Measurements from ENCODE around the gene TMEM145.

The TMEM145 gene

GRCh38 chr19:42277821-42278451 is 35.2 kb upstream of the TMEM145 start:
- no peak for DNase-seq (ENCODE audit: low read depth)

- no peak for DNase-seq (ENCODE audit: low read depth)
These were observed 34.5 kb upstream of the TMEM145 start for GRCh38 chr19:42278452-42279154.

GRCh38 chr19:42279155-42279901 is 33.8 kb upstream of the TMEM145 start:
- DNase-seq (ENCODE audit: low read depth), result no peak

DNA sequence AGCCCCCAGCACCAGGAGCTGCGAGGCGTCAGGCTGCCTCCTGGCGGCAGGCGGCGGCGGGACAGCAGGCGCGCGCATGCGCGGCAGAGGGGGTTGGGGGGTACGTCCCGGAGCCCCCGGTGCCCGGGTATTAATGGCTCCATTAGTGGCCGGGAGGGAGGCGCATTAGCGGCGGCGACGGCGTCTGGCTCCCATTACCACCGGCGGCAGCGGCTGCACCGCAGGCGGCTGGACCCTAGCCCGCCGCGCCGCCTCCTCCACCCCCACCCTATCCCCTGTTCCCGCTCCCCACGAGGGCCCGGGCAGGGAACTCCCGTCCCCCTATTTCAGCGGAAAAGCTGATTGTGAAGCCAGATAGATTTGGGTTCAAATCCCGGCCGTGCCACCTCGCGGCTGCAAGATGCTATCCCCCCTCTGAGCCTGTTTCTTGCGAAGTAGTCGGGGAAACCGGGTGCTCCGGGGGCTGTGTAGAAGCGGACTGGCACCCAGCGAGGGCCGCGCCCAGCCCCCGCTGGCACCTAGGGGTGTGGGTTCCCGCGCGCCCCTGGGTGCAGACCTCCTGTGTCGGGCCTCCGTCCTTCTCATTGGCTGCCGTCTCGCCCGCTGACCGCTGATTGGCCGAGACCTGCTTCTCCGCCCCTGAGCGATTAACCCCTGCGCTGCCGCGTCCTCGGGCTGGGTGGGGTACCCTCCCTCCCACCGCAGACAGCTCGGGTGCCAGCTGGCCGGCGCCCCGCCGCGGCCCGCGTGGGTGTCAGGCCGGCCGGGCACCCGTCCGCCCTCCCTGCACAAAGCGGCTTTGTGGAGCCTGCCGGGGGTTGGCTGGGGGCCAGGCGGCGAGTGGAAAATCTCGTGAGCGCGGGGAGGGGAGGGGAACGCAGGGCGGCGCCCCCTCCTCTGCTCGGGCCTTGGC is 33.0 kb upstream of the TMEM145 start:
- peak; percentile 80 for DNase-seq (ENCODE audit: low read depth)

DNA sequence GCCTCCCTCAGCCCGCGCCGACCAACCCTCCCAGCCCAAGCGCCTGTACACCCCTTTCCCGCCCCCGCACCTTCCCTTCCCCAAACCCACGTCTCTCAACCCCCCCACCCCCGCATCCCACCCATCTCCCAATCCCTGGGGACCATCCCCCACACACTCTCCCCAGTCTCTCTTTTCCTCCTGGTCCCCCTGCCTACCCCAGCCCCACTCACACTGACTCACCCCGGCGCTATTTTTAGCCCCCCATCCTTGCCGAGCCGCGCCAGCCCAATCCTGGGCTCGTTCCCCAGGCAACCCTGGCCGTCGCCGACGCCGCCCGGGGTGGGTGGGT is 32.3 kb upstream of the TMEM145 start:
- DNase-seq (ENCODE audit: low read depth), result peak; percentile 23

- DNase-seq (ENCODE audit: low read depth), result no peak
These were observed 31.8 kb upstream of the TMEM145 start for GRCh38 chr19:42281146-42281826.

- no peak for DNase-seq (ENCODE audit: low read depth)
These were observed 31.0 kb upstream of the TMEM145 start for GRCh38 chr19:42281827-42282762.

- no peak for DNase-seq (ENCODE audit: low read depth)
These were observed 30.3 kb upstream of the TMEM145 start for GRCh38 chr19:42282819-42283187.

DNA sequence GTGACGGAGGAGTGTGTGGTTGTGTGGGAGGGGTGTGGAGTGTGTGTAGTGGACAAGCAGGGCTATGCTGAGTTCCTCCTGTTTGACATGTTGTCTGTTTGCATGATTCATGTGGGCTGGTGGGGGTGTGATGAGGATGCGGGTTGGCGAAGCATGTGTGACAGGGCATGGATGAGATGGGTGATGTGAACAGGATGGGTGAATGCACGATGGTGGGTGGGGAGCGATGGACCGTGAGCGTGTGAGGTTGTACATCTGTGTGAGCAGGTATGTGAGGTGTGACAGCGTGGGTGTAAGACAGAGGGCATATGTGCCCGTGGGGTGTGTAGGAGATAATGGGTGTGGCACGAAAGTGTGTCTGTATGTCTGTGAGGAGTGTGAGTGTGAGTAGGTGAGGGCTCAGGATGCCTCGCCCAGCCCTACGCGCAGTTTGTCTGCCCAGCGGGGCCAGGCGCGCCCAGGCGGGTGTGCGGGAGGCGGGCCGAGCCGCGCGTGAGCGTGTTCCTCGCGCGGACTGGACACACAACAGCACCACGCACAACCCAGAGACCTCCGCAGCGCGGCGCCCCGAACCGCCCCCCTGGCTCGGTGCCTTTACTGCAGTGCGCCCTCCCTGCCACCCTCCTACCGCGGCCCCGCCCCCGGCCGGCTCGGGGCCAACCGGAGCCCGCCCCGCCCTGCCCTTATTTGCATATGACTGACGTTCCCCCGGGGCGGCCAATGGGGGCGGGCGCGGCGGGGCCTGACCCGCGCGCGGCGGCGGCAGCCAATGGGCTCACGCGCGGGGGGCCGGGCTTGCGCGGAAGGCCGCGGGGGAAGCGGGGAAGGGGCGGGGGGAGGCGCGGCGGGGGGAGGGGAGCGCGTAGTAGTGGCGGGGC is 29.7 kb upstream of the TMEM145 start:
- peak; percentile 96 for DNase-seq (ENCODE audit: low read depth)

DNA sequence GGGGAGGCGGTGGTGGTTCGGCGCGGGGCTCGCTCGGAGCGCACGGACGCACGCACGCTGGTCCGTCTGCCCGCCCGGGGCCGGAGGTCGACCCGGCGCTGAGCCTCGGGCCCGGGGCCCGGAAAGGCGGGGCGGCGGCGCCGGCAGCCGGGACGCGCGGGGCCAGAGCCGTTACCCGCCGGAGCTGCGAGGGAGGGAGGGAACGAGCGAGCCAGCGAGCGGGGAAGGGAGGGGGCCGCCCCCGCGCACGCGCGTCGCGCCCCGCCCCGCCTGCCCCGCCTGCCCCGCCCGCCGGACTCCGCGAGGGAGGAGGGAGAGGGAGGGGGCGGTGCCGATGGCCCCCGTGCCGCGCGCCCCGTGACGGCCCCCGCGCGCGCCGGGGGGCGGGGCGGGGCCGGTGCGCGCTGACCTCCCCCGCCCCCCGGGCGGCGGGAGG is 29.0 kb upstream of the TMEM145 start:
- peak; percentile 80 for DNase-seq (ENCODE audit: low read depth)

DNA sequence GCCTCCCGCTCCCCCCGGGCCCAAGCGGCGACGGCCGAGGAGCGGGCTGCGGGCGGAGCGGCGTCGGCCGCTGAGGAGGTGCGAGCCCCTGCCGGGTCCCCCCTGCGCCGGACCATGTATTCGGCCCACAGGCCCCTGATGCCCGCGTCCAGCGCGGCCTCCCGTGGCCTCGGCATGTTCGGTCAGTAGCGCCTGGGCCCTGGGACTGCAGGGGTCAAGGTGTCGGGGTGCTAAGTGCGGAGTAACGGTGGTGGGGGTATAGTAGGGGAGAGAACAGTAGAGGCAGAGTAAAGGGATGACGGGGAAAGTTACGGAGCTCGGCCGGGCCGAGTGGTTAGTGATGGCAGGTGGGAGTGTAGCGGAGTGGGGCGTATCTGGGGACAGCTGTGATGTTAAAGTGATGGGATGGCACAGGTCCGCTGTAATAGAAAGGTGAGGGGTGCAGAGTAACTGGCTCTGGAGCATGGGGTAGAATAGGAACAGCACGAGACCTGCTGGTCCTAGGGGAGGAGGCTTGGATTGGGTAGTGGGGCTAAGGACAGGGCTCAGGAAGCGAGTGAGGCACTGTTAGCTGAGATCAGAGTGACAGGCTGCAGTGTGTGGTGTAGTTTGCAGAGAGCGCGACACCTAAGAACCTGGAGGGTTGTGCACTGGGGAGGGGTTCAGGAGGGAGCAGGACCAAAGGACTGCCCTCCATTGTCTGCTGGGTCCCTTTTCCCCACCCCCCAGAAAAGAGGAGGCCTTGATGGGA is 28.3 kb upstream of the TMEM145 start:
- no peak for DNase-seq (ENCODE audit: low read depth)

- DNase-seq (ENCODE audit: low read depth), result no peak
These were observed 27.6 kb upstream of the TMEM145 start for GRCh38 chr19:42285541-42285941.

DNA sequence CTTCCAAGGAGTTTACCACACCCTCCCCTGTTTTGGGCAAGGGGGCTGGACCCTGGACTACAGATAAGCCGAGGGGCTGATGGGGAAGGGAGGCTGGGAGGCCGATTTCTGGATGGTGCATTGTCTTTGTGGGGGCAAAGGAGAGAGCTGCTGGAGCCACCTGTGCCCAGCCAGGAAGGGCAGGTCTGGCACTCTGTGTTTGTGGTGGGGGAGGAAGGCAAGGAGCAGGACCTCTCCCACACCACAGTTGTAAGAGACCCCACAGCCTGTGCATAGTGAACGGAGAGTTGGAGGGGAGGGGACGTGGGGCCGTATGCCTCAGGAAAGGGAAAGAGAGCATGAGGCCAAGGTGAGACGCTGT is 27.1 kb upstream of the TMEM145 start:
- no peak for DNase-seq (ENCODE audit: low read depth)

GRCh38 chr19:42286349-42287016 is 26.6 kb upstream of the TMEM145 start:
- DNase-seq (ENCODE audit: low read depth), result no peak

GRCh38 chr19:42287017-42287826 is 25.9 kb upstream of the TMEM145 start:
- no peak for DNase-seq (ENCODE audit: low read depth)

GRCh38 chr19:42287827-42288107 is 25.3 kb upstream of the TMEM145 start:
- DNase-seq (ENCODE audit: low read depth), result no peak

- no peak for DNase-seq (ENCODE audit: low read depth)
These were observed 24.7 kb upstream of the TMEM145 start for GRCh38 chr19:42288387-42288786.

Data from T follicular helper cell (primary cell).